Upper lobe of right lung (tissue), 1 donor: ENCODE measurements around the gene TMPRSS13. TPM values are rescaled to one million over a fixed set of nuclear protein-coding genes. Genes with fewer than 3 reads are reported as not detected.

Experiments used
- ATAC-seq: fragments of 200-7000 bp; cut with Tn5 transposase; one replicate; pipeline ENCODE4 v1.9.1; 2020; ENCODE audit warnings: mild to moderate bottlenecking, moderate library complexity
- DNase-seq: peaks from one replicate; pipeline ENCODE4 v3.0.0-alpha.2; 2020
- H3K27ac ChIP-seq: fragments of 200-600 bp; one replicate; pipeline ENCODE4 v1.8.0; 2022
- H3K27me3 ChIP-seq: fragments of 200-600 bp; one replicate; pipeline ENCODE4 v1.8.0; 2022; ENCODE audit warnings: mild to moderate bottlenecking
- H3K36me3 ChIP-seq: fragments of 200-600 bp; one replicate; pipeline ENCODE4 v1.8.0; 2022
- H3K4me1 ChIP-seq: fragments of 200-600 bp; one replicate; pipeline ENCODE4 v1.8.0; 2022
- H3K4me3 ChIP-seq: fragments of 200-600 bp; one replicate; pipeline ENCODE4 v1.8.0; 2022; ENCODE audit warnings: mild to moderate bottlenecking
- H3K9me3 ChIP-seq: fragments of 200-600 bp; one replicate; pipeline ENCODE4 v1.8.0; 2022
- intact Hi-C: fragments of 100-400 bp; cut with DNase I; formaldehyde crosslinking; loops from one replicate; pipeline ENCODE4 v1.11.0; 2022
- total RNA-seq: library from RNA; stranded (reverse); fragmentation: NEBNext Ultra II Directional; extraction: Animal tissue kit (Norgen Biotek cat#: 25700); gene quantifications from one replicate; pipeline ENCODE4 v1.2.1, GENCODE V29; 2021
- TF ChIP-seq, protein P1 (sequence below): fragments of 200-600 bp; IDR thresholded peaks from one replicate; pipeline ENCODE4 v1.8.0; 2022; ENCODE audit warnings: antibody characterized with exemption
- donor health status: DM: no; HTN: yes; CAD: no; lungs with severe emphysema.

Gene TMPRSS13
- total RNA-seq, 1 donor from 2014 or later = 9.9 TPM

DNA sequence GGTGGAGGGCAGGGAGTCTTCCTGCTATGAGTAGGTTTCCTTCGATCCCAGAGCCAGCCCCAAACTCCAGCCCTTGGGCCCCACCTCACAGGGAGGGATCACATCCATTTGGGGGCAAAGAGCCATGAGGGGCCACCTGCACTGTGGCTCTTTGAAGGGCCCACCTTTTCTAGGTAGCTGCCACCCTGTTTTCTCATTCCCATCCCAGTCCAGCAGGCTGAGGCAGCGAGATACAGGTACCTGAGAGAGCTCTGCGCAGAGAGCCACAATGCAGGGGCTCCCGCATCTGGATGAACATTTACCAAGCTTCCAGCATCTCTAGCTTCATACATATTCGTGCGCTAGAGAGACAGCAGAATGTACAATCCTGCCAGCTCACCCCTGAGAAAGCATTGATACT is 69.1 kb downstream of the TMPRSS13 start:
- TF ChIP-seq, protein P1, sequence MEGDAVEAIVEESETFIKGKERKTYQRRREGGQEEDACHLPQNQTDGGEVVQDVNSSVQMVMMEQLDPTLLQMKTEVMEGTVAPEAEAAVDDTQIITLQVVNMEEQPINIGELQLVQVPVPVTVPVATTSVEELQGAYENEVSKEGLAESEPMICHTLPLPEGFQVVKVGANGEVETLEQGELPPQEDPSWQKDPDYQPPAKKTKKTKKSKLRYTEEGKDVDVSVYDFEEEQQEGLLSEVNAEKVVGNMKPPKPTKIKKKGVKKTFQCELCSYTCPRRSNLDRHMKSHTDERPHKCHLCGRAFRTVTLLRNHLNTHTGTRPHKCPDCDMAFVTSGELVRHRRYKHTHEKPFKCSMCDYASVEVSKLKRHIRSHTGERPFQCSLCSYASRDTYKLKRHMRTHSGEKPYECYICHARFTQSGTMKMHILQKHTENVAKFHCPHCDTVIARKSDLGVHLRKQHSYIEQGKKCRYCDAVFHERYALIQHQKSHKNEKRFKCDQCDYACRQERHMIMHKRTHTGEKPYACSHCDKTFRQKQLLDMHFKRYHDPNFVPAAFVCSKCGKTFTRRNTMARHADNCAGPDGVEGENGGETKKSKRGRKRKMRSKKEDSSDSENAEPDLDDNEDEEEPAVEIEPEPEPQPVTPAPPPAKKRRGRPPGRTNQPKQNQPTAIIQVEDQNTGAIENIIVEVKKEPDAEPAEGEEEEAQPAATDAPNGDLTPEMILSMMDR = no peak
- Histone ChIP-seq H3K36me3 (no peaks in the 10 kb centered on the region), H3K27ac (no peak overlapping the region), H3K4me3 (no peak overlapping the region), H3K9me3 (no peaks in the 10 kb centered on the region), H3K4me1 (peaks cover 31% of the 10 kb centered on the region), H3K27me3 (no peaks in the 10 kb centered on the region)
- intact Hi-C loops = no loop called here
- DNase-seq = no peak
- ATAC-seq = no peak

DNA sequence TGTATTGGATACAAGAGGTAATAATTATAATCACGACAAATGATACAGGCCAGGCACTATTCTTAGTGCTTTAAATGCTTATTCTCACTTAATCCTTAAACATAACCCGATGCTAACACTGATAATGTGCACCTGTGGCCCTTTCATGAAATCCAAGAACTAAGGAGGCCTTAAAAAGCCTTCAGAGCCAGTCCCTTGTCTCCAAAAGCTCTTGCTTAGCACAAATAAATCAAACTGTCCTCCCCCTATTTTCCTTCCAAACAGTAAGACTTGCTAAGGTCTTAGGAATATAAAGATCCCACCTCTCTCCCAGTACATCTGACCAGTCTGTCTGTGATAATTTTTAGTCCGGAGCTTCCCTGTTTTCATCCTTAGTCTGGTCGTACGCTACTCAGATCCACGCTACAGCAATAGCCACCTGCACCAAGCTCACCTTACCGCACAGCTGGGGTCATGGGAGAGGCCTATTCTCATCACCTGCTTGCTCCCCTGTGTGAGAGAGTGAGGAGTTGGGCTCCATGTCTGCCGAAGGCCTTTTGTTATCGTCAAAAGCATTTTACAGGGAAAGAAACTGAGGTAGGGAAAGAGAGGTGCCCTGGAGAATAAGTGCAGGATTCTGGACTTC is 69.6 kb downstream of the TMPRSS13 start:
- H3K27me3 ChIP-seq = no peaks in the 10 kb centered on the region
- no peaks in the 10 kb centered on the region for H3K36me3 ChIP-seq
- H3K9me3 ChIP-seq = no peaks in the 10 kb centered on the region
- H3K27ac ChIP-seq = no peak overlapping the region
- ATAC-seq = no peak
- H3K4me1 ChIP-seq = peaks cover 37% of the 10 kb centered on the region
- intact Hi-C loops = no loop called here
- TF ChIP-seq, protein P1 = no peak
- no peak overlapping the region for H3K4me3 ChIP-seq
- DNase-seq = no peak

DNA sequence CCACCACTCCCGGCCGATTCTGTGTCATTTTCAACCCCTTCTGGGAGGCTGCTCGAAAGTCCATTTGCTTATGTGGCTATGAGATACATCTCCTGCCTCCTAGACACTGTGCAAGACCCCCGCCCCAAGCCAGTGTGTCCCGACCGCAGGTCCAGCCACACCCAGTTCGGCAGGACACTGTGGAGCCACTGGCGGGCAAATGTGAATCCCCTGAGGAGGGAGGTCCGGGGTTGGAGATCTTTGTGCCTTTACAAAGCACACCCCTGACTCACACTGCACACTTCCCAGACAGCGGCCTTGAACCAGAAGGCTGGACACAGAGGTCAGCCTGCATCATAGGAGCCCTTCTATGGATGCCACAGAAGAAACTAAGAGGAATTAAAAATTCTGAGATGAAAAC is 70.1 kb downstream of the TMPRSS13 start:
- intact Hi-C loops = no loop called here
- Histone ChIP-seq H3K27me3 (no peaks in the 10 kb centered on the region), H3K4me1 (peaks cover 39% of the 10 kb centered on the region), H3K36me3 (no peaks in the 10 kb centered on the region), H3K9me3 (no peaks in the 10 kb centered on the region), H3K27ac (no peak overlapping the region), H3K4me3 (no peak overlapping the region)
- DNase-seq (no peak), ATAC-seq (no peak)
- TF ChIP-seq, protein P1 = no peak

DNA sequence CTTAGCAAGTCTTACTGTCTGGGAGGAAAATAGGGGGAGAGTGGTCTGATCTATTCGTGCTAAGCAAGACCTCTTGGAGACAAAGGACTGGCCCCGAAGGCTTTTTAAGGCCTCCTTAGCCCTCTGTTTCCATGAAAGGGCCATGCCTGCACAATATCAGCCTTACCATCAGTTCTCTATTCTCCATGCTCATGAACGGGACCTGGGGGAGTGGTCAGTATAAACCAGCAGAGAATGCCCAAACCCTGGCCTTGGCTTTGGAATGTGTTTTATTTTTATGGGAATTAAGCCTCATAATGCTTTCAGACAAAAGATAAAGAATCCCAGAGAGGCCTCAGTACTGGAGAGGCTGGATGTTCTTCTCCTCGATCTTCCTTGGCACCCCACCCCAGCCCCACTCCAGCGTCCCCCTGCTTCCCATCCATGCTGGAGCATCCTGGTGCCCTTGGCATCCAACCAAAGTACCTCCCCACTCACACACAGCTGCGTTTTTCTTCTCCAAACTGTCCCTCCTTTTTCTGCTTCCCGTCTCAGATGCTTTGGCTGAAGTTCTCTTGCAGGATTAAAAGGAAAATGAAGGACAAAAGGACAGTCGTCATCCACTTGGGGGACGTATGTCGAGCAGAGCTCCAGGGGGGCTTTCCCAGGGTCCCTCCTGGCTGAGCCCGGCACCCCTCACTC is 71.3 kb downstream of the TMPRSS13 start:
- no peak overlapping the region for H3K27ac ChIP-seq
- DNase-seq (no peak), ATAC-seq (no peak)
- H3K4me1 ChIP-seq = peaks cover 34% of the 10 kb centered on the region
- H3K36me3 ChIP-seq = no peaks in the 10 kb centered on the region
- H3K27me3 ChIP-seq = no peaks in the 10 kb centered on the region
- no peaks in the 10 kb centered on the region for H3K9me3 ChIP-seq
- no peak overlapping the region for H3K4me3 ChIP-seq
- intact Hi-C loops = no loop called here
- TF ChIP-seq, protein P1 = no peak

DNA sequence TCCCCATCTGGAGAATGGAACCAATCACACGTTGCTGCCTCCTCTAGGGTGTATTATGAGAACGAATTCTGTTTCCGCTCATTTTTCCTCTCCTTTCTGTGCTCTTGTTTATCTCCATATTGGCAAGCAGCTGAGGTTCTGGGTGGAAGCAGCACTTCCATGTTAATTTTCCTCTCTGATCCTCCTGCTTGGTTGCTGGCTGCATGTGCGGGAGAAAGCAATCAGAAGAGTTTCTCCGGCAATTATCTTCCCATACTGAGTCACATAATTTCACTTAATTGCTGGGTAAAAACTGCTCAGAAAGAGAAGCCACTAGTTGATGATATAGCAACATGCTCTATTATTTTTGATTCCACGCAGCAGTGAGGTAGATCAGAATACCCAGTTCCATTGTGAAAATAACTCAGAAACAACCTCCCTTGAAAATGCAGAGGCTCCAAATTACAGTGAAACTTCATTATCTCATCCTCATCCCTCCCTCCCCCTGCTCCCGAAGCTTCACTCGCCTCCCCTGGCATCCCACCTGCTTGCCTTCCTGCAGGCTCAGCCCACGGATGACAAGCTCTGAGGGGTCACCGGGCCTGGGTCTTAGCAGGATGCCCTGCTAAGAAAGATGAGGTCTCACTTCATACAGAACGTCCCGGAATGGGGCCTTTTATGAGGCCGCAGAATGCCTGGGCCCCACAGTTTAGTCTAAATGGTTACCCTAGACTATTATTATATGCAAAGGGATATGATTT is 73.1 kb downstream of the TMPRSS13 start:
- Histone ChIP-seq H3K27me3 (no peaks in the 10 kb centered on the region), H3K36me3 (no peaks in the 10 kb centered on the region), H3K27ac (no peak overlapping the region), H3K4me3 (no peak overlapping the region), H3K9me3 (peaks cover 6% of the 10 kb centered on the region), H3K4me1 (peaks cover 21% of the 10 kb centered on the region)
- DNase-seq = no peak
- TF ChIP-seq, protein P1 = no peak
- intact Hi-C loops = no loop called here
- no peak for ATAC-seq
